BJ (cell line): ENCODE measurements around the gene PALMD. TPM values are rescaled to one million over a fixed set of nuclear protein-coding genes. Genes with fewer than 3 reads are reported as not detected.
A peak's percentile ranks its signal among the peaks of the same experiment; 100 is the strongest.

Experiments
- CTCF ChIA-PET: fragments of 350-600 bp; formaldehyde crosslinking; extraction: SDS; loops from one replicate; lab custom pipeline; 2021; ENCODE audit warnings: antibody characterized with exemption, inconsistent platforms; lab: Yijun Ruan, JAX
- POLR2A ChIA-PET: fragments of 300-600 bp; sonication (Branson Sonifier 250); formaldehyde crosslinking; extraction: SDS; loops from one replicate; lab custom pipeline; 2021; ENCODE audit warnings: antibody characterized with exemption; lab: Charles Lee
- DNase-seq: peaks from one replicate; pipeline ENCODE4 v3.0.0-alpha.2; 2011; ENCODE audit warnings: low read depth
- H3K27me3 ChIP-seq: 2 replicates; pipeline ENCODE4 v1.6.0; 2011; ENCODE audit warnings: low read length; ENCODE audit not compliant: control insufficient read depth, insufficient read depth
- H3K36me3 ChIP-seq: 2 replicates; pipeline ENCODE4 v1.5.1; 2011; ENCODE audit warnings: low read length; ENCODE audit not compliant: control insufficient read depth, insufficient read depth
- H3K4me3 ChIP-seq: 2 replicates; pipeline ENCODE4 v1.5.1; 2011; ENCODE audit warnings: low read depth, mild to moderate bottlenecking, control low read depth, low read length
- polyA plus RNA-seq: library from polyadenylated mRNA; depleted of rRNA; stranded (reverse); fragments of >200 nt; gene quantifications from 2 replicates; pipeline ENCODE4 v1.2.3, GENCODE V29; 2011
- TF ChIP-seq, protein P1 (sequence below): IDR thresholded peaks from 2 replicates; pipeline ENCODE4 v1.5.1; 2011; ENCODE audit warnings: low read depth, mild to moderate bottlenecking, control low read depth, inconsistent platforms, low read length, moderate library complexity; ENCODE audit not compliant: insufficient read depth

PALMD gene
- polyA plus RNA-seq, 1 experiment = 0.06 TPM

DNA sequence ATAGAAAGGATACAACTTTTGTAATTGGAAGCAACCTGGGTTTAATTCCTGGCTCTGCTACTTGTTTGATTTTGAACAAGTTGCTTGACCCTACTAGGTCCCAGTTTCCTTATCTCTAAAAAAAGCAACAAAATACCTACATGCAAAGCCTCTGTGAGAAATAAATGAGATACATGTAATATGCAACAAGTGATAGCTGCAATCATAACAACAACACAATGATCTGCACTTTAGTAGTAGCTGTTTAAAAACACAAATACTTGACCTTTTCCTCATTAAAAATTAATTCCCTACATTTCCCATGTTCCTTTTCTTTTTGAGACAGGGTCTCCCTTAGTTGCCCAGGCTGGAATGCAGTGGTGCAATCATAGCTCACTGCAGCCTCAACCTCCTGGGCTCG is 80.5 kb downstream of the PALMD start:
- Histone ChIP-seq H3K4me3 (no peak overlapping the region), H3K36me3 (no peaks in the 10 kb centered on the region), H3K27me3 (no peaks in the 10 kb centered on the region)
- ChIA-PET POLR2A (no interaction called here), CTCF (interaction anchor here (0.9 kb wide), 1 partner anchor 977 kb away, joined by 3 read pairs; no protein-coding TSS in a partner anchor)
- TF ChIP-seq, protein P1, sequence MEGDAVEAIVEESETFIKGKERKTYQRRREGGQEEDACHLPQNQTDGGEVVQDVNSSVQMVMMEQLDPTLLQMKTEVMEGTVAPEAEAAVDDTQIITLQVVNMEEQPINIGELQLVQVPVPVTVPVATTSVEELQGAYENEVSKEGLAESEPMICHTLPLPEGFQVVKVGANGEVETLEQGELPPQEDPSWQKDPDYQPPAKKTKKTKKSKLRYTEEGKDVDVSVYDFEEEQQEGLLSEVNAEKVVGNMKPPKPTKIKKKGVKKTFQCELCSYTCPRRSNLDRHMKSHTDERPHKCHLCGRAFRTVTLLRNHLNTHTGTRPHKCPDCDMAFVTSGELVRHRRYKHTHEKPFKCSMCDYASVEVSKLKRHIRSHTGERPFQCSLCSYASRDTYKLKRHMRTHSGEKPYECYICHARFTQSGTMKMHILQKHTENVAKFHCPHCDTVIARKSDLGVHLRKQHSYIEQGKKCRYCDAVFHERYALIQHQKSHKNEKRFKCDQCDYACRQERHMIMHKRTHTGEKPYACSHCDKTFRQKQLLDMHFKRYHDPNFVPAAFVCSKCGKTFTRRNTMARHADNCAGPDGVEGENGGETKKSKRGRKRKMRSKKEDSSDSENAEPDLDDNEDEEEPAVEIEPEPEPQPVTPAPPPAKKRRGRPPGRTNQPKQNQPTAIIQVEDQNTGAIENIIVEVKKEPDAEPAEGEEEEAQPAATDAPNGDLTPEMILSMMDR = no peak
- DNase-seq = no peak

DNA sequence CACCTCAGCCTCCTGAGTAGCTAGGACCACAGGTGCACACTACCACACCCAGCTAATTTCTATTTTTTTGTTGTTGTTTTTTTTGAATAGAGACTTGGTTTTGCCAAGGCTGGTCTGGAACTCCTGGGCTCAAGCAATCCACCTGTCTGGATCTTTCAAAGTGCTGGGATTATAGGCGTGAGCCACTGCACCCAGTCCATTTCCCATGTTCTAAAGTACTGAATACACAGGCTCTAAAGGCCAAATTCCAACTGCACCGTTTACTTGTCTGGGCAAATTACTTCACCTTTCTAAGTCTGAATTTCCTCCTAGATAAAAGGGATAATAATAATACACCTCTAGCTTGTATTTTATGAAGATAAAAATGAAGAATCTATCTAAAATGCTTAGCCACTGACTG is 80.9 kb downstream of the PALMD start:
- ChIA-PET CTCF (interaction anchor here (0.9 to 1.5 kb wide), 2 partner anchors 19 to 977 kb away, joined by 3 to 5 read pairs; no protein-coding TSS in a partner anchor), POLR2A (no interaction called here)
- no peaks in the 10 kb centered on the region for H3K36me3 ChIP-seq
- TF ChIP-seq, protein P1 = no peak
- no peak for DNase-seq
- no peak overlapping the region for H3K4me3 ChIP-seq
- H3K27me3 ChIP-seq = no peaks in the 10 kb centered on the region

DNA sequence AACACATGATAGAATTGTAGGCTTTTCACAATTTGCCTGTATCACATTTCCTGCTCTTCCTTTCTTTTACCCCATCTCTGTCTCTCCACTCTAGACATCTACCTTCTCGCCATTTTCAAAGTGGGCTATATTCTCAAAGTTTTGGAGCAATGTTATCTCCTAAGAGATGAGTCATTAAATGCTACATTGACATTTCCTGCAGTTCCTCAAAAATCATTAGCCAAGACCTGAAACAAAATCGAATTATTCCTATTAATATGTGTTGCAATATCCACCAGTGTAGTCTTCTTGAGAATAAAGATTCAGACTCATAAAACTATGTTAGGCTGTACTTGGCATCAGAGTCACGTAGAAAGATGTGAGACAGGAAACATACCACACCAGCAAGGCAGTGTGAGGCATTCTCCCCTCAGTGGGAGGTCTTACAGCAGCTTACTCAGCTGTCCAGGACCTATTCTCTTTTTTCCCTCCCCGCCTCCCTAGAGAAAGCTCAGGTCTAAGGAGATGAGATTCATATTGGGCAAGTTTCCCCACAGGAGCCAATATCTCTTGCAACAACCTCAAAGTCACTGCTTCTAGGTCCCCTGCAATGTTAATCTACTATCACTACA is 81.8 kb downstream of the PALMD start:
- TF ChIP-seq, protein P1 = no peak
- CTCF ChIA-PET = interaction anchor here (0.6 to 1.5 kb wide), 3 partner anchors 9 to 21 kb away, joined by 3 to 5 read pairs (median 5); no protein-coding TSS in a partner anchor
- Histone ChIP-seq H3K36me3 (no peaks in the 10 kb centered on the region), H3K4me3 (no peak overlapping the region), H3K27me3 (no peaks in the 10 kb centered on the region)
- no peak for DNase-seq
- POLR2A ChIA-PET = no interaction called here

DNA sequence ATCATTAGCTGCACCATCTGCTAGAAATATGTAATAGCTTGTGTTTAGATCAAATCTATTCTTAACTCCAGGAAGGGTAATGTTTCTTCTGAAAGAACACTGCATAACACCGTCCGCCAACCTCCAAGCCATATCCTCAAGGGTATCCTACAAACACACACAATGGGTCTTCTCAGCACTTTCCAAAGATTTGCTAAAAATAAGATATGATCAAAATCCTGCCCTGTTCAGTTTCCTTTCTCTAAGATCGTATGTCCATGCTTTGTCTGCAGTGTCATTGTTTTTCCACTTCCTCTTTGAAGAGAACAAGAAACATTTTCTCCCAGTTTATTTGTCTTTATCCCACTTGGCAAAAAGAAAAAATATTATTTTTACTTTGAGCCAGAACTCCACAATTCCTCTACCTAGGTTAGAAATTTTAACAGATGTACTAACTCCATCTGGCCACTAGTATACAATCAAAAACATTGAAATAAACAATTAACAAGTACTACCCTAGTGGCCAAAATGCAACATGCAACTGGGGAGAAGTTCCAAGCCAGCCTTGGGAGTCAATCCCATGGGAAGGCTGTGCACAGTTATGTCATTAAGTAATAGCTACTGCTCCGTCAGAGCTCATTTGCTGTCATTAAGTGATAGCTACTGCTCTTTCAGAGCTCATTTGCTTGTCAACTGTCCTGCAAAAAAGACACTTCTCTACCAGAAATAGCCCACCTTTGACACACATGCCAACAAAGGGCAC is 82.8 kb downstream of the PALMD start:
- no peaks in the 10 kb centered on the region for H3K36me3 ChIP-seq

More for the DNA sequence above, 82.8 kb downstream of the PALMD start:
- DNase-seq = no peak
- TF ChIP-seq, protein P1 = peak; percentile 27
- Histone ChIP-seq H3K27me3 (no peaks in the 10 kb centered on the region), H3K4me3 (no peak overlapping the region)
- ChIA-PET POLR2A (no interaction called here), CTCF (interaction anchor here (0.6 to 1.5 kb wide), 4 partner anchors 10 to 22 kb away, joined by 3 to 5 read pairs (median 5); no protein-coding TSS in a partner anchor)
